ENCODE data around the gene ATP2C1. TPM values are rescaled to one million over a fixed set of nuclear protein-coding genes. Genes with fewer than 3 reads are reported as not detected.

Gene ATP2C1
- total and polyA plus RNA-seq, 2 of the 13 experiments (the other 11 are each of a cell fraction or from before 2014, with no cell fraction given) = 32.4 to 37.6 TPM

GRCh38 chr3:130893376-130894129 is at the start of gene ATP2C1 (continued):
- TF ChIP-seq, protein P1, sequence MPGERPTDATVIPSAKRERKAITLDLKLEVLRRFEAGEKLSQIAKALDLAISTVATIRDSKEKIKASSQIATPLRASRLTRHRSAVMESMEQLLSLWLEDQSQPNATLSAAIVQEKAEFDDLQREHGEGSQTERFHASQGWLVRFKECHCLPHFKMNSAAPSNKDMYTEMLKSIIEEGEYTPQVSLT (CRISPR knock-in tag; IDR thresholded peaks at IDR 0.05; ENCODE audit: borderline replicate concordance, low read depth) = no peak
- TF ChIP-seq ZNF30 (CRISPR knock-in tag; IDR thresholded peaks at IDR 0.05) = peak; percentile 62; the same call in 1 of the 2 replicates
- no peak for TF ChIP-seq GMEB2 (CRISPR knock-in tag; IDR thresholded peaks at IDR 0.05; ENCODE audit: low read depth)
- no peak for TF ChIP-seq NBN (conservative IDR thresholded peaks at IDR 0.05)
- no peak for TF ChIP-seq ATF7 (IDR thresholded peaks at IDR 0.05)
- TF ChIP-seq ATF7 (CRISPR knock-in tag; IDR thresholded peaks at IDR 0.05) = no peak
- no peak for TF ChIP-seq ZNF576 (CRISPR knock-in tag; IDR thresholded peaks at IDR 0.05)
- TF ChIP-seq, protein P2, sequence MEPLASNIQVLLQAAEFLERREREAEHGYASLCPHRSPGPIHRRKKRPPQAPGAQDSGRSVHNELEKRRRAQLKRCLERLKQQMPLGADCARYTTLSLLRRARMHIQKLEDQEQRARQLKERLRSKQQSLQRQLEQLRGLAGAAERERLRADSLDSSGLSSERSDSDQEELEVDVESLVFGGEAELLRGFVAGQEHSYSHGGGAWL (CRISPR knock-in tag; IDR thresholded peaks at IDR 0.05) = peak; percentile 68; the same call in 1 of the 2 replicates
- no peak for TF ChIP-seq ZBTB37 (CRISPR knock-in tag; IDR thresholded peaks at IDR 0.05)
- TF ChIP-seq MAFG (CRISPR knock-in tag; IDR thresholded peaks at IDR 0.05) = no peak
- TF ChIP-seq ETV5 (CRISPR knock-in tag; IDR thresholded peaks at IDR 0.05; ENCODE audit: borderline replicate concordance) = peak; percentile 55; the same call in 1 of the 2 replicates
- no peak for TF ChIP-seq SRSF4 (IDR thresholded peaks at IDR 0.05; ENCODE audit: low read depth, low read length, poor library complexity, severe bottlenecking)
- 0 out of 2 replicates have a peak, but pooled peaks have one; percentile 64 for TF ChIP-seq ZNF891 (CRISPR knock-in tag; IDR thresholded peaks at IDR 0.05)
- TF ChIP-seq JARID2 (CRISPR knock-in tag; IDR thresholded peaks at IDR 0.05; ENCODE audit: insufficient replicate concordance) = no peak
- TF ChIP-seq, protein P3, sequence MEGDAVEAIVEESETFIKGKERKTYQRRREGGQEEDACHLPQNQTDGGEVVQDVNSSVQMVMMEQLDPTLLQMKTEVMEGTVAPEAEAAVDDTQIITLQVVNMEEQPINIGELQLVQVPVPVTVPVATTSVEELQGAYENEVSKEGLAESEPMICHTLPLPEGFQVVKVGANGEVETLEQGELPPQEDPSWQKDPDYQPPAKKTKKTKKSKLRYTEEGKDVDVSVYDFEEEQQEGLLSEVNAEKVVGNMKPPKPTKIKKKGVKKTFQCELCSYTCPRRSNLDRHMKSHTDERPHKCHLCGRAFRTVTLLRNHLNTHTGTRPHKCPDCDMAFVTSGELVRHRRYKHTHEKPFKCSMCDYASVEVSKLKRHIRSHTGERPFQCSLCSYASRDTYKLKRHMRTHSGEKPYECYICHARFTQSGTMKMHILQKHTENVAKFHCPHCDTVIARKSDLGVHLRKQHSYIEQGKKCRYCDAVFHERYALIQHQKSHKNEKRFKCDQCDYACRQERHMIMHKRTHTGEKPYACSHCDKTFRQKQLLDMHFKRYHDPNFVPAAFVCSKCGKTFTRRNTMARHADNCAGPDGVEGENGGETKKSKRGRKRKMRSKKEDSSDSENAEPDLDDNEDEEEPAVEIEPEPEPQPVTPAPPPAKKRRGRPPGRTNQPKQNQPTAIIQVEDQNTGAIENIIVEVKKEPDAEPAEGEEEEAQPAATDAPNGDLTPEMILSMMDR (CRISPR knock-in tag; IDR thresholded peaks at IDR 0.05) = no peak
- TF ChIP-seq PAWR (CRISPR knock-in tag; IDR thresholded peaks at IDR 0.05; ENCODE audit: borderline replicate concordance) = no peak
- TF ChIP-seq SOX6 (IDR thresholded peaks at IDR 0.05) = no peak
- TF ChIP-seq SOX6 (CRISPR knock-in tag; IDR thresholded peaks at IDR 0.05) = no peak
- no peak for TF ChIP-seq CERS6 (CRISPR knock-in tag; IDR thresholded peaks at IDR 0.05)
- TF ChIP-seq ZBTB26 (CRISPR knock-in tag; IDR thresholded peaks at IDR 0.05; ENCODE audit: borderline replicate concordance) = no peak
- no peak for TF ChIP-seq EZH2 (conservative IDR thresholded peaks at IDR 0.05; ENCODE audit: low read depth, low read length)

Measured in HepG2 (cell line).